A549 (cell line): Measurements from ENCODE around the gene CNOT10. TPM values are rescaled to one million over a fixed set of nuclear protein-coding genes. Genes with fewer than 3 reads are reported as not detected.

Experiments used
- ATAC-seq, 2 experiments: fragments of 200-7000 bp in 1 of 2; fragments of >200 bp in 1 of 2; cut with Nextera tagmentation in 1 of 2; cut with Tn5 transposase in 1 of 2; 3 replicates each; pipeline versions ENCODE4 v1.8.0 to v1.9.1; 2018 to 2020; ENCODE audit warnings: mild to moderate bottlenecking in 1 of 2, moderate library complexity in 1 of 2
- CTCF ChIA-PET: fragments of 300-600 bp; sonication (Branson Sonifier 250); formaldehyde crosslinking; extraction: SDS; loops from one replicate; lab custom pipeline; 2021; ENCODE audit warnings: antibody characterized with exemption, inconsistent platforms; lab: Yijun Ruan, JAX
- POLR2A ChIA-PET: fragments of 350-600 bp; formaldehyde crosslinking; extraction: SDS; loops from one replicate; lab custom pipeline; 2021; ENCODE audit warnings: antibody characterized with exemption, inconsistent platforms; lab: Yijun Ruan, JAX
- DNase-seq, 2 experiments: peaks; one replicate each; pipeline versions ENCODE4 v3.0.0 to v3.0.0-alpha.2; 2011 to 2016; ENCODE audit warnings: low read depth in 1 of 2, low spot score in 1 of 2
- FAIRE-seq: peaks from 2 replicates; lab custom pipeline; 2011; peaks lifted over from hg19 to GRCh38; lab: Jason Lieb, UNC
- H3K27ac ChIP-seq, 2 experiments: fragments of >200 bp; sonication (Bioruptor Twin); formaldehyde crosslinking; 3 replicates each; pipeline ENCODE4 v1.5.1; 2016 to 2017
- H3K4me1 ChIP-seq: fragments of >200 bp; sonication (Bioruptor Twin); formaldehyde crosslinking; 3 replicates; pipeline ENCODE4 v1.6.1; 2016
- H3K4me2 ChIP-seq: fragments of >200 bp; sonication (Bioruptor Twin); formaldehyde crosslinking; 3 replicates; pipeline ENCODE4 v1.6.1; 2016
- H3K4me3 ChIP-seq: fragments of >200 bp; sonication (Bioruptor Twin); formaldehyde crosslinking; 3 replicates; pipeline ENCODE4 v1.5.1; 2016
- H3K9me3 ChIP-seq: fragments of >200 bp; sonication (Bioruptor Twin); formaldehyde crosslinking; 3 replicates; pipeline ENCODE4 v1.6.1; 2016
- CBX8 ChIP-seq: fragments of 200-600 bp; sonication (generic); IDR thresholded peaks from 2 replicates; pipeline ENCODE4 v1.6.1; 2016
- CEBPB ChIP-seq, 2 experiments: fragments of >200 bp in 1 of 2; sonication (Bioruptor Twin) in 1 of 2; formaldehyde crosslinking in 1 of 2; IDR thresholded peaks; 2 replicates each; pipeline ENCODE4 v1.6.1; 2012 to 2016
- CHD2 ChIP-seq: fragments of 150-350 bp; IDR thresholded peaks from 2 replicates; pipeline ENCODE4 v1.6.1; 2014; ENCODE audit warnings: low read length; ENCODE audit not compliant: partially characterized antibody
- FOSB ChIP-seq: fragments of 250-450 bp; sonication (Bioruptor Pico); IDR thresholded peaks from 2 replicates; pipeline ENCODE4 v1.5.0; 2020; ENCODE audit warnings: mild to moderate bottlenecking, moderate library complexity
- FOXS1 ChIP-seq: fragments of 250-450 bp; sonication (Bioruptor Pico); IDR thresholded peaks from 2 replicates; pipeline ENCODE4 v1.5.0; 2020; ENCODE audit warnings: mild to moderate bottlenecking, moderate library complexity
- HDAC2 ChIP-seq: fragments of 200-600 bp; sonication (generic); IDR thresholded peaks from 2 replicates; pipeline ENCODE4 v1.6.1; 2016
- HOXB13 ChIP-seq: fragments of 250-450 bp; sonication (Bioruptor Pico); IDR thresholded peaks from 2 replicates; pipeline ENCODE4 v1.5.0; 2020; ENCODE audit warnings: low read depth, mild to moderate bottlenecking, moderate library complexity
- JUNB ChIP-seq: fragments of >200 bp; sonication (Bioruptor Twin); formaldehyde crosslinking; IDR thresholded peaks from 2 replicates; pipeline ENCODE4 v1.6.1; 2016
- MAFK ChIP-seq: fragments of 450-650 bp; IDR thresholded peaks from 2 replicates; pipeline ENCODE4 v1.6.1; 2014; ENCODE audit not compliant: partially characterized antibody
- NPAS2 ChIP-seq: fragments of 250-450 bp; sonication (Bioruptor Pico); IDR thresholded peaks from 2 replicates; pipeline ENCODE4 v1.8.0; 2022; ENCODE audit warnings: mild to moderate bottlenecking, moderate library complexity, borderline replicate concordance
- RFX5 ChIP-seq: fragments of 450-650 bp; IDR thresholded peaks from 2 replicates; pipeline ENCODE4 v1.7.1; 2014; ENCODE audit warnings: antibody characterized with exemption, mild to moderate bottlenecking, moderate library complexity
- RNF2 ChIP-seq: fragments of 200-600 bp; sonication (generic); IDR thresholded peaks from 2 replicates; pipeline ENCODE4 v1.6.1; 2016; ENCODE audit warnings: low read depth, mild to moderate bottlenecking, antibody characterized with exemption, moderate library complexity, borderline replicate concordance
- WGBS: methylation state at CpG from one replicate; pipeline ENCODE4 v1.1.6; 2017; ENCODE audit errors: missing lambda C conversion rate; 5-methylcytosine and 5-hydroxymethylcytosine counted together
- polyA plus RNA-seq, 4 experiments: library from polyadenylated mRNA; depleted of rRNA in 3 of 4; stranded (reverse); fragments of >200 nt; fragmentation: RNase III in 1 of 4; extraction: RNeasy Plus Mini Kit Qiagen cat#74134 plus additional on column Dnase treatment in 1 of 4; gene quantifications; 2 replicates in 3 of 4; 3 replicates in 1 of 4; pipeline ENCODE4 v1.2.3, GENCODE V29; 2011 to 2017
- TF ChIP-seq, protein P1 (sequence below): fragments of 200-600 bp; sonication (generic); IDR thresholded peaks from 2 replicates; pipeline ENCODE4 v1.6.1; 2016; ENCODE audit warnings: antibody characterized with exemption, mild to moderate bottlenecking, moderate library complexity
- TF ChIP-seq, protein P2 (sequence below): fragments of >200 bp; sonication (Bioruptor Twin); formaldehyde crosslinking; IDR thresholded peaks from 3 replicates; pipeline ENCODE4 v1.6.1; 2016
- TF ChIP-seq, protein P3 (sequence below): fragments of >200 bp; sonication (Bioruptor Twin); formaldehyde crosslinking; IDR thresholded peaks from 3 replicates; pipeline ENCODE4 v1.5.1; 2016
- TF ChIP-seq, protein P4 (sequence below): IDR thresholded peaks from 2 replicates; pipeline ENCODE4 v1.6.1; 2012

CNOT10 gene
- polyA plus RNA-seq, 2 of the 4 experiments (the other 2 are of a cell fraction): 23.6 to 43.2 TPM

DNA sequence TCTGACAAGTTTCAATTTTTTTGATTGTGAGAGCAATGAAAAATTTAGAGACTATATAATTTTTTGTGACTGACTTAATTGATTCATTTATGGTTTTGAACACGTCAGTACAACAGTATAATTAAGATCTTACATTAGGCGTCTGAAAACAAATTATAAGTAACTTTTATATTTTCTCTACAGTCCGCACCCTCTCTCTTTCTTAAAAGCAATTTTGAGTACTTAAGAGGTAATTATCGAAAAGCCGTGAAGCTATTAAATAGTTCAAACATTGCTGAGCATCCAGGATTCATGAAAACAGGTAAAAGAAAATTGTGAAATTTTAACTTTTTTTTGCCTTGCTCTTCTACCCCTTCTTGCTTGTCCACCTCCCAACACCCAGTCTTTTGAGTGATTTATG is 34.9 kb downstream of the CNOT10 start:
- ATAC-seq: no peak
- TF ChIP-seq, protein P1, sequence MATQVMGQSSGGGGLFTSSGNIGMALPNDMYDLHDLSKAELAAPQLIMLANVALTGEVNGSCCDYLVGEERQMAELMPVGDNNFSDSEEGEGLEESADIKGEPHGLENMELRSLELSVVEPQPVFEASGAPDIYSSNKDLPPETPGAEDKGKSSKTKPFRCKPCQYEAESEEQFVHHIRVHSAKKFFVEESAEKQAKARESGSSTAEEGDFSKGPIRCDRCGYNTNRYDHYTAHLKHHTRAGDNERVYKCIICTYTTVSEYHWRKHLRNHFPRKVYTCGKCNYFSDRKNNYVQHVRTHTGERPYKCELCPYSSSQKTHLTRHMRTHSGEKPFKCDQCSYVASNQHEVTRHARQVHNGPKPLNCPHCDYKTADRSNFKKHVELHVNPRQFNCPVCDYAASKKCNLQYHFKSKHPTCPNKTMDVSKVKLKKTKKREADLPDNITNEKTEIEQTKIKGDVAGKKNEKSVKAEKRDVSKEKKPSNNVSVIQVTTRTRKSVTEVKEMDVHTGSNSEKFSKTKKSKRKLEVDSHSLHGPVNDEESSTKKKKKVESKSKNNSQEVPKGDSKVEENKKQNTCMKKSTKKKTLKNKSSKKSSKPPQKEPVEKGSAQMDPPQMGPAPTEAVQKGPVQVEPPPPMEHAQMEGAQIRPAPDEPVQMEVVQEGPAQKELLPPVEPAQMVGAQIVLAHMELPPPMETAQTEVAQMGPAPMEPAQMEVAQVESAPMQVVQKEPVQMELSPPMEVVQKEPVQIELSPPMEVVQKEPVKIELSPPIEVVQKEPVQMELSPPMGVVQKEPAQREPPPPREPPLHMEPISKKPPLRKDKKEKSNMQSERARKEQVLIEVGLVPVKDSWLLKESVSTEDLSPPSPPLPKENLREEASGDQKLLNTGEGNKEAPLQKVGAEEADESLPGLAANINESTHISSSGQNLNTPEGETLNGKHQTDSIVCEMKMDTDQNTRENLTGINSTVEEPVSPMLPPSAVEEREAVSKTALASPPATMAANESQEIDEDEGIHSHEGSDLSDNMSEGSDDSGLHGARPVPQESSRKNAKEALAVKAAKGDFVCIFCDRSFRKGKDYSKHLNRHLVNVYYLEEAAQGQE: no peak
- no peak for TF ChIP-seq NPAS2 (CRISPR knock-in tag)
- TF ChIP-seq CHD2: no peak
- TF ChIP-seq JUNB: no peak
- TF ChIP-seq, all 56 proteins: peak for 0
- 95% methylated on average over 5 of the region's 5 CpGs for WGBS
- POLR2A ChIA-PET: no interaction called here
- H3K4me3 ChIP-seq: no peak overlapping the region
- peaks cover 3% of the 10 kb centered on the region; the same call in 1 of the 3 replicates for H3K4me1 ChIP-seq
- no peak for DNase-seq
- FAIRE-seq: no peak
- no peak overlapping the region for H3K4me2 ChIP-seq
- CTCF ChIA-PET: no interaction called here
- H3K27ac ChIP-seq: no peak overlapping the region
- no peaks in the 10 kb centered on the region for H3K9me3 ChIP-seq

DNA sequence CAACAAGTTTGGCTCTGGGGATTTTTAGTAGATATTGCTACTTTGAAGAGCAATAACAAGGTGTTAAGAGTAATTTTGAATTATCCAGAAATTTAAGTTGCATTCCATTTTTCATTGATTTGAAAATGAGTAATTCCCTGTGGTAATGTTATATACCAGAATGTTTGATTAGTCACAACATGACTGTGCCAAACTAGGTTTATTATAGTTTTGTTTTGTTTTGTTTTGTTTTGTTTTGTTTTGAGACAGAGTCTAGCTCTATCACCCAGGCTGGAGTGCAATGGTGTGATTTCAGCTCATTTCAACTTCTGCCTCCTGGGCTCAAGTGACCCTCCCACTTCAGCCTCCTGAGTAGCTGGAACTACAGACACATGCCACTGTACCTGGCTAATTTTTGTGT is 40.7 kb downstream of the CNOT10 start:
- H3K4me1 ChIP-seq: no peaks in the 10 kb centered on the region
- H3K27ac ChIP-seq: no peak overlapping the region
- H3K4me3 ChIP-seq: no peak overlapping the region
- POLR2A ChIA-PET: no interaction called here
- CTCF ChIA-PET: interaction anchor here (0.6 to 1.1 kb wide), 2 partner anchors 11 to 486 kb away, joined by 3 to 4 read pairs; no protein-coding TSS in a partner anchor
- TF ChIP-seq CEBPB (IDR thresholded peaks at IDR 0.05) (no peak), RNF2 (no peak), FOSB (CRISPR knock-in tag) (no peak), FOXS1 (no peak), CHD2 (no peak), RFX5 (no peak), MAFK (no peak), CBX8 (no peak), HDAC2 (no peak), HOXB13 (CRISPR knock-in tag) (no peak)
- TF ChIP-seq, protein P2, sequence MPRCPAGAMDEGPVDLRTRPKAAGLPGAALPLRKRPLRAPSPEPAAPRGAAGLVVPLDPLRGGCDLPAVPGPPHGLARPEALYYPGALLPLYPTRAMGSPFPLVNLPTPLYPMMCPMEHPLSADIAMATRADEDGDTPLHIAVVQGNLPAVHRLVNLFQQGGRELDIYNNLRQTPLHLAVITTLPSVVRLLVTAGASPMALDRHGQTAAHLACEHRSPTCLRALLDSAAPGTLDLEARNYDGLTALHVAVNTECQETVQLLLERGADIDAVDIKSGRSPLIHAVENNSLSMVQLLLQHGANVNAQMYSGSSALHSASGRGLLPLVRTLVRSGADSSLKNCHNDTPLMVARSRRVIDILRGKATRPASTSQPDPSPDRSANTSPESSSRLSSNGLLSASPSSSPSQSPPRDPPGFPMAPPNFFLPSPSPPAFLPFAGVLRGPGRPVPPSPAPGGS: no peak
- TF ChIP-seq, protein P3, sequence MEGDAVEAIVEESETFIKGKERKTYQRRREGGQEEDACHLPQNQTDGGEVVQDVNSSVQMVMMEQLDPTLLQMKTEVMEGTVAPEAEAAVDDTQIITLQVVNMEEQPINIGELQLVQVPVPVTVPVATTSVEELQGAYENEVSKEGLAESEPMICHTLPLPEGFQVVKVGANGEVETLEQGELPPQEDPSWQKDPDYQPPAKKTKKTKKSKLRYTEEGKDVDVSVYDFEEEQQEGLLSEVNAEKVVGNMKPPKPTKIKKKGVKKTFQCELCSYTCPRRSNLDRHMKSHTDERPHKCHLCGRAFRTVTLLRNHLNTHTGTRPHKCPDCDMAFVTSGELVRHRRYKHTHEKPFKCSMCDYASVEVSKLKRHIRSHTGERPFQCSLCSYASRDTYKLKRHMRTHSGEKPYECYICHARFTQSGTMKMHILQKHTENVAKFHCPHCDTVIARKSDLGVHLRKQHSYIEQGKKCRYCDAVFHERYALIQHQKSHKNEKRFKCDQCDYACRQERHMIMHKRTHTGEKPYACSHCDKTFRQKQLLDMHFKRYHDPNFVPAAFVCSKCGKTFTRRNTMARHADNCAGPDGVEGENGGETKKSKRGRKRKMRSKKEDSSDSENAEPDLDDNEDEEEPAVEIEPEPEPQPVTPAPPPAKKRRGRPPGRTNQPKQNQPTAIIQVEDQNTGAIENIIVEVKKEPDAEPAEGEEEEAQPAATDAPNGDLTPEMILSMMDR: no peak
- TF ChIP-seq, protein P4, sequence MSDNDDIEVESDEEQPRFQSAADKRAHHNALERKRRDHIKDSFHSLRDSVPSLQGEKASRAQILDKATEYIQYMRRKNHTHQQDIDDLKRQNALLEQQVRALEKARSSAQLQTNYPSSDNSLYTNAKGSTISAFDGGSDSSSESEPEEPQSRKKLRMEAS: no peak
- TF ChIP-seq, protein P1: no peak
- TF ChIP-seq, all 56 proteins: peak for 0
- FAIRE-seq (no peak), DNase-seq (no peak), ATAC-seq (no peak)
- no peak overlapping the region for H3K4me2 ChIP-seq
- H3K9me3 ChIP-seq: no peaks in the 10 kb centered on the region
